Activated T-cell treated with anti-CD3 and anti-CD28 coated beads for 24 hours (primary cell): Measurements from ENCODE around the gene PARPBP.
A peak's percentile ranks its signal among the peaks of the same experiment; 100 is the strongest.
"Not testable (repeated sequence)": the region's sequence is repeated elsewhere in the genome, so short reads cannot be mapped to it uniquely, and the experiment has no call there.

ENCODE experiments used
- DNase-seq: peaks from one replicate; pipeline ENCODE4 v3.0.0-alpha.2; 2020; ENCODE audit warnings: low read depth

PARPBP gene

GRCh38 chr12:102119674-102120563, at the start of gene PARPBP, which contains the start of gene NUP37:
TSS of gene PARPBP (plus strand) at chr12:102120183. CDS start at chr12:102123889, 3,706 bp downstream.
TSS of gene NUP37 (minus strand) at chr12:102120114. CDS start at chr12:102118518, 1,596 bp downstream.
- peak; percentile 90 for DNase-seq

- not testable (repeated sequence) for DNase-seq
Observed at GRCh38 chr12:102072092-102072491, 47.9 kb upstream of the PARPBP start.

- no peak for DNase-seq
Observed at GRCh38 chr12:102080842-102081241, 39.1 kb upstream of the PARPBP start.

GRCh38 chr12:102089228-102089835, 30.7 kb upstream of the PARPBP start:
- not testable (repeated sequence) for DNase-seq

GRCh38 chr12:102093319-102093718, 26.7 kb upstream of the PARPBP start:
- no peak for DNase-seq

- no peak for DNase-seq
Observed at GRCh38 chr12:102095677-102096263, 24.2 kb upstream of the PARPBP start.

- no peak for DNase-seq
Observed at GRCh38 chr12:102096855-102097254, 23.1 kb upstream of the PARPBP start.

- DNase-seq = no peak
Observed at GRCh38 chr12:102106905-102107304, 13.1 kb upstream of the PARPBP start.

- DNase-seq = no peak
Observed at GRCh38 chr12:102107970-102108369, 12.0 kb upstream of the PARPBP start.

GRCh38 chr12:102110782-102111181, 9.2 kb upstream of the PARPBP start:
- no peak for DNase-seq

GRCh38 chr12:102114212-102114611, 5.8 kb upstream of the PARPBP start:
- DNase-seq = no peak

GRCh38 chr12:102116392-102116791, 3.6 kb upstream of the PARPBP start:
- no peak for DNase-seq

GRCh38 chr12:102118874-102119273, 1.1 kb upstream of the PARPBP start:
- no peak for DNase-seq

GRCh38 chr12:102120564-102120873, 536 bp downstream of the PARPBP start:
- no peak for DNase-seq

GRCh38 chr12:102120886-102121285, 903 bp downstream of the PARPBP start:
- DNase-seq = no peak

GRCh38 chr12:102121328-102121727, 1.3 kb downstream of the PARPBP start:
- not testable (repeated sequence) for DNase-seq

GRCh38 chr12:102130720-102131119, 10.7 kb downstream of the PARPBP start:
- DNase-seq = not testable (repeated sequence)

GRCh38 chr12:102131442-102131841, 11.5 kb downstream of the PARPBP start:
- not testable (repeated sequence) for DNase-seq

- not testable (repeated sequence) for DNase-seq
Observed at GRCh38 chr12:102137619-102138018, 17.6 kb downstream of the PARPBP start.

- DNase-seq = not testable (repeated sequence)
Observed at GRCh38 chr12:102142866-102143373, 22.9 kb downstream of the PARPBP start.

- no peak for DNase-seq
Observed at GRCh38 chr12:102144221-102144620, 24.2 kb downstream of the PARPBP start.

GRCh38 chr12:102147062-102147587, 27.1 kb downstream of the PARPBP start:
- DNase-seq = not testable (repeated sequence)
